OCI-LY3 (cell line): ENCODE results near the gene TAPBPL.

Experiments used
- EZH2phosphoT487 ChIP-seq: fragments of 200-600 bp; shearing (Covaris generic); IDR thresholded peaks from 2 replicates; pipeline ENCODE4 v1.6.1; 2018; ENCODE audit warnings: antibody characterized with exemption, mixed run types, low read depth
- TF ChIP-seq, protein P1 (sequence below): fragments of 200-600, 300-600 bp; sonication (generic); IDR thresholded peaks from 2 replicates; pipeline ENCODE4 v1.5.1; 2014; ENCODE audit warnings: antibody characterized with exemption, low read length, low read depth

DNA sequence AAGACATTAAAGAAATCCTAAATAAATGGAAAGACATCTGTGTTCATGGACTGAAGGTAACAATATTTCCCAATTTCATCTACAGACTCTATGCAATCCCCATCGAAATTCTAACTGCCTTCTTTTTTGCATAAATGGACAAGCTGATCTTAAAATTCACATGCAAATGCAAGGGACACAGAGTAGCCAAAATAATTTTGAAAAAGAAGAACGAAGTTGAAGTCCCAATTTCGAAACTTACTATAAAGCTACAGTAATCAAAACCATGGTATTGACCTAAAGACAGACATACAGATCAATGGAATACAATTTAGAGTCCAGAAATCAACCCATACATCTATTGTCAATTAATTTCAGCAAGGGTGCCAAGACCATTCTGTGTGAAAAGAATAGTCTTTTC is 23.5 kb upstream of the TAPBPL start:
- TF ChIP-seq, protein P1, sequence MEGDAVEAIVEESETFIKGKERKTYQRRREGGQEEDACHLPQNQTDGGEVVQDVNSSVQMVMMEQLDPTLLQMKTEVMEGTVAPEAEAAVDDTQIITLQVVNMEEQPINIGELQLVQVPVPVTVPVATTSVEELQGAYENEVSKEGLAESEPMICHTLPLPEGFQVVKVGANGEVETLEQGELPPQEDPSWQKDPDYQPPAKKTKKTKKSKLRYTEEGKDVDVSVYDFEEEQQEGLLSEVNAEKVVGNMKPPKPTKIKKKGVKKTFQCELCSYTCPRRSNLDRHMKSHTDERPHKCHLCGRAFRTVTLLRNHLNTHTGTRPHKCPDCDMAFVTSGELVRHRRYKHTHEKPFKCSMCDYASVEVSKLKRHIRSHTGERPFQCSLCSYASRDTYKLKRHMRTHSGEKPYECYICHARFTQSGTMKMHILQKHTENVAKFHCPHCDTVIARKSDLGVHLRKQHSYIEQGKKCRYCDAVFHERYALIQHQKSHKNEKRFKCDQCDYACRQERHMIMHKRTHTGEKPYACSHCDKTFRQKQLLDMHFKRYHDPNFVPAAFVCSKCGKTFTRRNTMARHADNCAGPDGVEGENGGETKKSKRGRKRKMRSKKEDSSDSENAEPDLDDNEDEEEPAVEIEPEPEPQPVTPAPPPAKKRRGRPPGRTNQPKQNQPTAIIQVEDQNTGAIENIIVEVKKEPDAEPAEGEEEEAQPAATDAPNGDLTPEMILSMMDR: no peak
- no peak for TF ChIP-seq EZH2phosphoT487
